GM19035 (cell line): ENCODE data around the gene YPEL2.

Experiments used
- ATAC-seq: cut with Tn5 transposase; IDR thresholded peaks from one replicate; pipeline ENCODE4 v1.9.1; 2021; ENCODE audit not compliant: unreplicated experiment

Gene YPEL2

DNA sequence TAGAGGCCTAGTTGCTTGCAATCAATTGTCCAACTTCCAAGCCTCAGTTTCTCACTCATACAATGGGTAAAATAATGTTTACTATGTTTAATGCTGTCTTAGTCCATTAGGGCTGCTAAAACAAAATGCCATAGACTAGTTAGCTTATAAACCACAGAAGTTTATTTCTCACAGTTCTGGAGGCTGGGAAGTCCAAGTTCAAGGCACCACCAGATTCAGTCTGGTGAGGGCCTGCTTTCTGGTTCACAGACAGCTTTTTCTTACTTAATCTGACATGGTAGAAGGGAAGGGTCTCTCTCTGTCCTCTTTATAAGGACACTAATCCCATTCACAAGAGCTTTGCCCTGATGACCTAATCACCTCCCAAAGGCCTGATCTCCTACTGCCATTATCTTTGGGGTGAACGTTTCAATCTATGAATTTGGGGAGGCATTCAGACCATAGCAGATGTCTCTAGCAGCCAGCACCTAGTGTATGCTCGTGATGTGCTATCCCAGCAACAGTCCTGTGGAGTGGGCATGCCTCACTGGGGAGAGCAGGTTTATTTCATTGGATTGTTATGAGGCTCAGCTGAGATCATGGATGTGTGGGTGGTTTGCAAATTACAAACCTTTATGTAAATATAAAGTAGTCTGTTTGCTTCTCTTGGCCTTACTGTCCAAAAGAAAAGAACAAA lies 25.2 kb downstream of the YPEL2 start:
- ATAC-seq: no peak

DNA sequence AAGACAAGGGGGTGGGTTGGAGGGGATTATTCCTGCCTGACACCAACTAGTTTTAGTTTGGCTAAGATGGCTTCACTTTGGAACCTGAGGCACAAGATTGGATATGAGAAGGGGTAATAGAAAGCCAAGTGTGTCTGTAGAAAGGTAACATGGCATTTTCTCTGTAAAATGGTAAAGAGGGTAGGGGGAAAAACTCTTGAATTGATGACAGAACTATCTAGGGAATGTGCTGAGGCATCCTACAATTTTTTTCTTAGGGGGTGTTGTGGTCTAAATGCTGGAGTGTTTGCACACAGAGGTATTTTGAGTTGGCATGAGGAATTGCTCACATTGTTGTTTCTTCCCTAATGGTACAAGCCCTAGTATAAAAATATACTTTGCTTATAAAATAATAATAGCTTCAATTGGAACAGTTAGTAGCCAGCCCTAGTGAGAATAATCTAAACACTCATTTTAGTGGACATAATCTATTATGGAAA lies 25.8 kb downstream of the YPEL2 start:
- no peak for ATAC-seq

DNA sequence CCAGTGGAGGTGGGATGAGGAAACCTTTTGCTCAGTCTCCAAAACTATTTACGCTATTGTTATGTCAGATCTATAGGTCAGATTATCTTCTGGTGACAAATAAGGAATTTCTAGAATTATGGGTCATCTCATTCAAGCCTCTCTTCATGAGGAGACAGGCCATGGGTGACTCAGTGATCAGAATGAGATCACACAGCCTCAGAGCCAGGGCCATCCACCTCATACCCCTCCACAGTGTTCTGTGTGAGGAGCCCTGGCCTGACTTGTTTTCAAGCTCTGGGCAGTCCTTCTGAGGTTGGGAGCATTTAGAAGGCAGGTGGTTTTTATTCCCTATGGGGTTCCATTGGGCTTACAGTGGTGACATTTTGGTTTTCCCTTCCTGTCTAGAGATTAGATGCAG lies 26.5 kb downstream of the YPEL2 start:
- no peak for ATAC-seq

DNA sequence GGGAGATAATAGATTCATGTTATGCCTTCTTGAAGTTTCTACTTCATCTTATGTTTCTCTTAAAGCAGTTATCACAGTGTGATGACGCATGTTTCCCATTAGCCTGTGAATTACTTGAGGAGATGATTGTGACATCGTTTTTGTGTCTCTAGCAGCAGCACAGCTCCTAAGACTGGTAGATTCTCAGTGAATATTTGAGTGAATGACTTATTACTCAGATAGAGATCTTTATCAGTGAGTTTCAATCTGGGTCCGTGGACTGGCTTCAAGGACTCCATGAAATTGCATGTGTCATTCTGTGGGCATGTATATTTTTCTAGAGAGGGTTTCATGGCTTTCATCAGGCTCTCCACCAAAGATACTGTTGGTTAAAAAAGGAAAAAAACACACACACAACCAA lies 29.9 kb downstream of the YPEL2 start:
- ATAC-seq: no peak

DNA sequence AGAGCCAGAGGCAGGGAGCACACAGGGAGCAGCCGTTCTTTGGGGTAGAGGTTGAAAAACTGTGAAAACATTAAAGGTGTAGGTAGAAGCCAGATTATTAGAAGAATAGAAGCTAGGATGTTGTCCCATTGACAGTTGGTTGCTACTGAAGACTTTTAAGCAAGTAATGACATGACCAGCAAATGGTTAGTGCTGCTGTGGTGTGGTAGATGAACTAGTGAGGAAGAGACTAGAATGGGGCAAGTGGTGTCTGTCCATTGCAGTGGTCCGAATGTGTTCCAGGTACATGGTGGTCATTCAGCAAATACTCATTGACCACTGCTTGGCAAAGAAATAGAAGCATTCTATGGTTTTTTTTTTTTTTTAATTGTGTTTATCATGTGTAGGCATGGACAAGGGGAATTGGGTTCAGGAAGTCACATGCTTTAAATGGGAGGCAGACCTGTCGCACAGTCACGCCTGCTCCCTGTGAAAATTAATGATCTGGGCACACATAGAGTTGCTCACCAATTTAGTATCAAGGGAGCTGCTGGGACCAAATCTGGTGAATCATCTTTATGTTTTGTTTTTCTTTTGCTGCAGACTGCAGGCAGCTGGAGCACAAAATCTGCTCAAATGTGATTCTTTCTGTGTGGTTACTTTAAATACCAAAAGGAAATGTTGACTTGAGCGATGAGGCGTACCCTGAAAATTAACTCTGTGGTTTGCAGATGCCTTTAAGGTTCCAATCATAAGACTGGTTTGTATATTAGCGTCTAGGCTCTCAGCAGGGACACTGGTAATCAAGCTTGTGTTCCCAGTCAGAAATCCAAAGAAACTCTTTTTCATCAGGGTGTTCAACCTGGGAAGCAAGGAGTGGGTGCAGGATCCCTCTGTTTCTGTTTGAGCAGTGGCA lies 30.7 kb downstream of the YPEL2 start:
- ATAC-seq: peak; percentile 68

- no peak for ATAC-seq
These were observed 31.4 kb downstream of the YPEL2 start for GRCh38 chr17:59362811-59363205.

GRCh38 chr17:59365383-59365981 lies 34.0 kb downstream of the YPEL2 start:
- no peak for ATAC-seq

DNA sequence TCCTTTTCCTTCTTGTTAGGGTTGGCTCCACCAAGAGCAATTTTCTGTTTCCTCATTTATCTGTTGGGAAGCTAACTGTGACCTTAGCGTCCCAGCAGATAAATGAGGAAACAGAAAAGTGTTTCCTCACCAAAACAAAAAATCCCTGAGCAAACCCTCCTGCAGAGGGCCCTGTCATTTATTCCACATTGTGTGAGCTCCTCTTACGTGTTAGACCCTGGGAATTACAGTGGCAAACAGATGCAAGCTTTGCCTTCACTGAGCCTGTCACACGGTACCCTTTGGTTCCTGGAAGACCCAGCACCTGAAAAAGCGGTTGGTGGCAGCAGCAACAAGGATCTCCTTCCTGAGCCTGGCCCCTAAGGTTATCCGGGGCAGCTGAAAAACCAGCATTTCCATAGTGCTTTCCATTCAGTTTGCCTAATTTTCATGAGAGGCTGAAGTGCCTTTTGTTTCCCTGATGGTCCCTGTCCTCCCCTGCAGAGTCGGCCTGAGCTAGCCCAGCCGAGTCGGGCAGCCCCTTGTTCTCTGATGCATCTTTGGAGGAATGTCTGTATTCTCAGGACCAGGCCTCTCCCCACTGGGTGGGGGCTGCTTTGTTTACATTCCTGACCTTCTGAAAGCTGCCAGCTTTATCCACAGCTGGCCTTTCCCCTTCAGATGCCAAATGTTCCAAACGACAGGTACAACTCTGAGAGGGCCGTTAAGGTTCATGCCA lies 34.7 kb downstream of the YPEL2 start:
- no peak for ATAC-seq

- no peak for ATAC-seq
These were observed 35.6 kb downstream of the YPEL2 start for GRCh38 chr17:59366773-59367656.

DNA sequence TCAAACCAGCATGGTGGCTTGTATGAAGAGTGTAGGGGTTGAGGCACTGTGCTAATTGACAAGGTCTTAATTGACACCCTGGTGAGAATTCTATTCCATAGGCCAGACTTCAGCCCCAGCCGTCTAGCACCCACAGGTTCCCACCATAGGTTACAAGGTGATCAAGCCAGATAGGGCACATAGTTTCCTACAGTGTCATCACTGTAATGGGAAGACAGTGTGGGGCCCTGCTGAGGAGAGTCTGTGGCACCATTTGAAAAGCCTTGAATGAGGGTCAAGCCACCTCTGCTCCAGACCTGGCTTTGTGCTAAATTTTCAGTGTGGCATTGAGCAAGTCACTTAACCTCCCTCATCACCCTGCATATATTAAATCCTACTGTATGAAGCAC lies 36.2 kb downstream of the YPEL2 start:
- no peak for ATAC-seq

DNA sequence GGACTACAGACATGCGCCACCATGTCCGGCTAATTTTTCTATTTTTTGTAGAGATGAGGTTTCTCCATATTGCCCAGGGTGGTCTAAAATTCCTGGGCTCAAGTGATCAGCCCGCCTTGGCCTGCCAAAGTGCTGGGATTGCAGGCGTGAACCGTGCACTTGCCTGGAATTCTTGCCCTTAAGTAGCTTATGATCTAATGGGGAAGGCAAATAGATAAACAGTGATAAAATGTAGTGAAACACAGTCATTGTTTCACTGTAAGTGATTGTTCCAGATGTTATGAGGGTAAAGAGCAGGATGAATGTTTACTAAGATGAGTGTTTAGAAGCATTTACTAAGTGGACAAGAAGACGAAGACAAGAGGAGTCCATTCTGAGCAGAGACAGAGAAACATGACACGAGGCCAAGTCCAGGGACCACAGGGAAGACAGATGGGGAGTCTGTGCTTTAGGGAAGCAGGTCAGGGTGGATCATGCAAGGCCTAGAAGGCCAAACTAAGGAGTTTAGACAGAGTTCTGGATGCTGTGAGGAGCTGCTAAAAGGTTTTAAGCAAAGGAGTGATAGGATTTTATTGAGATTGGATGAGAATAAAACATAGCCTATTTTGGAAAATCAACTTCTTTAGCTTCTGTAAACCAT lies 36.9 kb downstream of the YPEL2 start:
- no peak for ATAC-seq

- no peak for ATAC-seq
These were observed 37.8 kb downstream of the YPEL2 start for GRCh38 chr17:59369031-59369975.

GRCh38 chr17:59370593-59371299 lies 39.3 kb downstream of the YPEL2 start:
- ATAC-seq: no peak

DNA sequence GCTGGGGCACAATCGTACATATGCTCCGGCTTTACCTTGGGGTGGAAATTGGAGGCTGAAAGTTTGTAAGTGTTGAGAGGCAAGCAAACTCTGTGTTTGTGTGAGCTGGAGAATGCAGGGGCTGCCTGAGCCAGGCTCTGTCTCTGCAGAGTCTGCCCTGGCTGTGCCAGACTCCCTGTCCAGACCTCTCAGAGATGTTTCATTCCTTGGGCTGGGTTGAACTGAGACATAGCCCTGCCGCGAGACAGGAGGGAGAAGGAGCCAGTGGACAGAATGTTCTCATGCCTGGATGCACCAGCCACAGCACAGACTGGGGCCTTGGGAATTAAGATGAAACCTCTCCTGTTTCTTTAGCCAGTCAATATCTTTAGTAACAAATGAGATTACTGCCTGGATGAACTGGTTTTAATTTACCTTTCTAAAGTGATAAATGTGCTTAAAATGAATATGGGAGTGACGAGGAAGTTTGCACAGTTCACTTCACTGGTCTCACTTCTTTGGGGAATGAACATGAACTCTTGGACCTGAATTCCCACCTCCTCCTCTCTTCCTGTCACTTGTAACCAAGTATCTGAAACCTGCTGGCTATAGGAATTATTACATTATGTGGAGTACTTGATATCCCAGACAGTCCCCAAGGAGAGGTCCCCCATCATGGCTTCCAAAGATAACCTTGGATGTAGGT lies 40.1 kb downstream of the YPEL2 start:
- no peak for ATAC-seq

DNA sequence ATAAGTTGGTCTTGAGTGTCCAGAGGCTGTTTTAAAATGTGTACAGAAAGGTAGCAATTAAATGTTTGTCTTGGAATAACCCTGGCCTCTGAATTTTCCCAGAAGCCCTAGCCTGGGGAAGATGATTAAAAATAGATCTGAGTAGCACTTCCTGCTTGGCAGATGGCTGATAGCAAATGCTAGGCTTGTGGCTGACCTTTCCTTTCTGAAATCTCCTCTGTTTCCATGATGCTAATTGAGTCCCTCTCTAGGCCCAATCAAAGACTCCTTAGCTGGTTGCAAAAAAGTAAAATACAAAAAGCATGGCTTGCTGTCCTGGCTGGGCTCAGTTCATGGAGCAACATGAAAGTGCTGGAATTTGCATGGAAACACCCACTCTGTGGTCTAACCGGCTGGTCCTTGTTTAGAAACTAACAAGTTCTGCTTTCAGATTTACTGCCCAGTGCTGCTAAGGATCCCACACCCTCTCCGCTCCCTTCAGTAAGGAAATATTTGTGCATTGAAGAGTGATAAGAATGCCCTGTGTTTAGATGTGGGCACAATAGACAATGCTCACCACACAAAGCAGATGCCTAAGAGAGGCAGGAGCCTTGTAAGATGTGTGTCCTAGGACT lies 40.8 kb downstream of the YPEL2 start:
- peak; percentile 55 for ATAC-seq

DNA sequence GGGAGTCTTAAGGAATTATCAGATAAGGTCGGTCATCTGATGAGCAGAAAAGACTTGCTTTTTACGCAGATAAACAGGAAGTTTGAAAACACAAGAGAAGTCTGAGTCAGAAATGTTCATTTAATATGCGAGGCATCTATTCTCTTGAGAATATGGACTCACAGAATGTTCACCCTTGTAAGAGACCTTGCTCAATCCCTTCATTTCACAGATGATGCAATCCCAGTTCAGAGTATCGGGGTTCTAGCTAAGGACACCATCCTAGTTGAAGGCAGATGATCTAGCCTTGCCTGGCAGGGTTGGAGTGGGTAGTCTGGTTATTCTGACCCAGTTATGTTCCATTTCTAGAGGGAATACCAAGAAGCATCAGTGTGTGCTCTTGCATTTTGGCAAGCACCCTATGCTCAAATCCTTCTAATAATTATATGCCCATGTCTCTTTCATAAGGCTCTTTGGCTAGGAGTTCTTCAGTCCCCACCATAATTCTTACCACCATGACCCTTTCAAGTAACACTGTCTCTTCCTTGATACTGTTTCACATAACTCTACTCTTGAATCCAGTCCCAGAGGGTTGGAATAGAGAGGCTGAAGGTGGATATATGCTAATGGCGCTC lies 42.5 kb downstream of the YPEL2 start:
- no peak for ATAC-seq

GRCh38 chr17:59374612-59375011 lies 43.2 kb downstream of the YPEL2 start:
- no peak for ATAC-seq
